Endothelial cell of umbilical vein (primary cell): ENCODE results near the gene NSUN6. TPM values are rescaled to one million over a fixed set of nuclear protein-coding genes. Genes with fewer than 3 reads are reported as not detected.

Experiments
- BruUV-seq: library from RNA; stranded (reverse); fragments of 400-500 nt; replicated peaks from 2 replicates; lab custom pipeline; 2021; lab: Mats Ljungman, UMichigan
- CTCF ChIA-PET: fragments of 300-600, 350-600 bp; sonication (Branson Sonifier 250); formaldehyde crosslinking; loops from one replicate; lab custom pipeline; 2021; ENCODE audit warnings: antibody characterized with exemption, inconsistent platforms; lab: Charles Lee
- POLR2A ChIA-PET: fragments of 300-600, 350-600 bp; sonication (Branson Sonifier 250); formaldehyde crosslinking; loops from one replicate; lab custom pipeline; 2021; ENCODE audit warnings: antibody characterized with exemption, inconsistent platforms; lab: Charles Lee
- DNase-seq: peaks from one replicate; pipeline ENCODE4 v3.0.0-alpha.2; 2011; ENCODE audit warnings: low read depth, low spot score
- FAIRE-seq: peaks from 2 replicates; lab custom pipeline; 2011; peaks lifted over from hg19 to GRCh38; lab: Jason Lieb, UNC
- H2AFZ ChIP-seq: 2 replicates; pipeline ENCODE4 v1.6.0; 2012; ENCODE audit warnings: low read depth, low read length, control low read depth, inconsistent platforms
- H3K27ac ChIP-seq: 2 replicates; pipeline ENCODE4 v1.5.1; 2011; ENCODE audit warnings: low read depth, mild to moderate bottlenecking, control low read depth, low read length, moderate library complexity; ENCODE audit not compliant: insufficient read depth
- H3K27me3 ChIP-seq, 2 experiments: 2 replicates each; pipeline versions ENCODE4 v1.6.0 to v1.6.1; 2011; ENCODE audit warnings: low read length in 2 of 2, mixed read lengths in 1 of 2; ENCODE audit not compliant: control insufficient read depth in 2 of 2, insufficient read depth in 2 of 2
- H3K36me3 ChIP-seq, 2 experiments: 2 replicates in 1 of 2; 3 replicates in 1 of 2; pipeline ENCODE4 v1.5.1; 2011; ENCODE audit warnings: low read length in 2 of 2, mild to moderate bottlenecking in 1 of 2, moderate library complexity in 1 of 2; ENCODE audit not compliant: control insufficient read depth in 2 of 2, insufficient read depth in 2 of 2; ENCODE audit errors: extremely low read depth in 1 of 2
- H3K4me1 ChIP-seq: 3 replicates; pipeline ENCODE4 v1.5.1; 2011; ENCODE audit warnings: mild to moderate bottlenecking, low read length; ENCODE audit not compliant: control insufficient read depth, insufficient read depth; ENCODE audit errors: extremely low read depth
- H3K4me2 ChIP-seq: 2 replicates; pipeline ENCODE4 v1.6.1; 2011; ENCODE audit warnings: low read length, control low read depth, mixed read lengths; ENCODE audit not compliant: insufficient read depth
- H3K4me3 ChIP-seq, 3 experiments: fragments of 200-600 bp in 1 of 3; sonication (generic), shearing (Covaris generic) in 1 of 3; replicated peaks in 1 of 3; 2 replicates each; pipeline ENCODE4 v1.5.1; 2011 to 2016; ENCODE audit warnings: control low read depth in 3 of 3, low read length in 3 of 3, mild to moderate bottlenecking in 2 of 3, inconsistent platforms in 1 of 3, low read depth in 1 of 3, moderate library complexity in 1 of 3; ENCODE audit not compliant: insufficient read depth in 1 of 3
- H3K79me2 ChIP-seq: 2 replicates; pipeline ENCODE4 v1.6.0; 2012; ENCODE audit warnings: low read length, inconsistent platforms; ENCODE audit not compliant: control insufficient read depth, insufficient read depth
- H3K9ac ChIP-seq: replicated peaks from 2 replicates; pipeline ENCODE3; 2011; ENCODE audit warnings: low read length, control low read depth; ENCODE audit not compliant: insufficient read depth; ENCODE audit errors: extremely low read depth
- H3K9me1 ChIP-seq: replicated peaks from 3 replicates; pipeline ENCODE4 v1.6.0; 2011; ENCODE audit warnings: mild to moderate bottlenecking, low read length; ENCODE audit not compliant: control insufficient read depth, insufficient read depth; ENCODE audit errors: extremely low read depth
- H3K9me3 ChIP-seq: replicated peaks from 2 replicates; pipeline ENCODE4 v1.5.1; 2012; ENCODE audit warnings: low read length, inconsistent platforms; ENCODE audit not compliant: control insufficient read depth, insufficient read depth
- H4K20me1 ChIP-seq: replicated peaks from 2 replicates; pipeline ENCODE3; 2011; ENCODE audit warnings: mild to moderate bottlenecking, low read length; ENCODE audit not compliant: control insufficient read depth, insufficient read depth; ENCODE audit errors: extremely low read depth
- EZH2 ChIP-seq: IDR thresholded peaks from 2 replicates; pipeline ENCODE4 v1.6.1; 2012; ENCODE audit warnings: borderline replicate concordance, low read depth, mild to moderate bottlenecking, moderate library complexity, low read length, inconsistent platforms; ENCODE audit not compliant: severe bottlenecking
- FOS ChIP-seq: IDR thresholded peaks from 2 replicates; pipeline ENCODE4 v1.6.1; 2011; ENCODE audit warnings: mild to moderate bottlenecking, low read length, moderate library complexity, borderline replicate concordance; ENCODE audit not compliant: insufficient read depth
- GATA2 ChIP-seq: IDR thresholded peaks from 2 replicates; pipeline ENCODE4 v1.7.0; 2011; ENCODE audit warnings: low read depth, mild to moderate bottlenecking, moderate library complexity, mixed read lengths, low read length; ENCODE audit not compliant: insufficient read length, insufficient read depth
- JUN ChIP-seq: IDR thresholded peaks from 2 replicates; pipeline ENCODE4 v1.6.1; 2011; ENCODE audit warnings: borderline replicate concordance, low read depth; ENCODE audit not compliant: insufficient read length, insufficient read depth
- MYC ChIP-seq: IDR thresholded peaks from one replicate; pipeline ENCODE4 v1.6.1; 2011; ENCODE audit warnings: mild to moderate bottlenecking, low read depth, low read length
- POLR2A ChIP-seq: IDR thresholded peaks from 2 replicates; pipeline ENCODE4 v1.6.1; 2012; ENCODE audit warnings: low read depth, mild to moderate bottlenecking, control low read depth, low read length
- POLR2AphosphoS5 ChIP-seq: IDR thresholded peaks from 2 replicates; pipeline ENCODE4 v1.6.1; 2012; ENCODE audit warnings: low read depth, mild to moderate bottlenecking, control low read depth, low read length, moderate library complexity; ENCODE audit not compliant: insufficient read depth
- dilution Hi-C: fragments of 300-500 bp; cut with MboI; formaldehyde crosslinking; loops from one replicate; pipeline ENCODE4 v1.15.0; 2019; ENCODE audit warnings: low sequenced_read_pairs; ENCODE audit not compliant: extremely low pct_ligation_motif_present
- intact Hi-C: fragments of 100-400 bp; cut with micrococcal nuclease; formaldehyde crosslinking; loops from one replicate; pipeline ENCODE4 v1.10.0; 2022
- polyA plus RNA-seq, 4 experiments: library from polyadenylated mRNA; depleted of rRNA in 3 of 4; stranded (reverse) in 3 of 4; unstranded in 1 of 4; fragments of >200 nt; gene quantifications; 2 replicates each; pipeline versions ENCODE4 v1.2.1 to v1.2.3, GENCODE V29; 2011 to 2012; ENCODE audit warnings: missing spikeins in 1 of 4
- total RNA-seq: library from RNA; stranded (reverse); gene quantifications from 2 replicates; pipeline ENCODE4 v1.2.3, GENCODE V29; 2021
- TF ChIP-seq, protein P1 (sequence below), 2 donors: IDR thresholded peaks; 1 replicate in 1 of 2; 2 replicates in 1 of 2; pipeline ENCODE4 v1.5.1; 2011; ENCODE audit warnings: low read length in 2 of 2, mild to moderate bottlenecking in 2 of 2, moderate library complexity in 2 of 2, control low read depth in 1 of 2, inconsistent platforms in 1 of 2, low read depth in 1 of 2; ENCODE audit not compliant: insufficient read depth in 1 of 2; ENCODE audit errors: extremely low read depth in 1 of 2
- TF ChIP-seq, protein P2 (sequence below): IDR thresholded peaks from 2 replicates; pipeline ENCODE4 v1.6.1; 2011; ENCODE audit not compliant: insufficient read depth, insufficient read length

Gene NSUN6
- total and polyA plus RNA-seq, 2 donors (not counting 3 experiments of a cell fraction or from before 2014, with no cell fraction given) = 3.3 to 5.2 TPM

DNA sequence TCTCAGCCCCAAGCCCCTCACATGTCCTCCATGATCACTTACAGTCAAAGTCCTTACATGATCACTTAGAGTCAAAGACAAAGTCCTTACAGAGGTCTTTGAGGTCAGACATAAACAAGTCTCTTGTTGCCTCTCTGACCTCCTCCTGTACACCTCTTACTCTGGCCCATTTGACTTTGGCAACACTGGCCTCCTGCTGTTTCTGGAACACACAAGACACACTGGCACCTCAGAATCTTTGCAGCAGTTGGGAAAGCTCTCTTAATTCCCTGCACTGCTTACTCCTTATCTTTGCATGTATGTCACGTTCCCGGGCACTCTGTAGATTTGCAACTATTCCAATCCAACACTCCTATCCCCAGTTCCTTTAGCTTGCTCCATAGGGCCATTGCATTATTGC lies 102.3 kb downstream of the NSUN6 start:
- Histone ChIP-seq H3K4me1 (no peaks in the 10 kb centered on the region), H4K20me1 (no peaks in the 10 kb centered on the region), H3K36me3 (no peaks in the 10 kb centered on the region), H3K9ac (no peak overlapping the region), H2AFZ (no peak overlapping the region), H3K27ac (no peak overlapping the region), H3K9me3 (no peaks in the 10 kb centered on the region), H3K27me3 (no peaks in the 10 kb centered on the region), H3K4me2 (no peak overlapping the region), H3K79me2 (no peaks in the 10 kb centered on the region), H3K9me1 (no peaks in the 10 kb centered on the region), H3K4me3 (no peak overlapping the region)
- TF ChIP-seq POLR2AphosphoS5 = no peak
- no peak for TF ChIP-seq GATA2
- no peak for TF ChIP-seq POLR2A
- TF ChIP-seq, protein P1, sequence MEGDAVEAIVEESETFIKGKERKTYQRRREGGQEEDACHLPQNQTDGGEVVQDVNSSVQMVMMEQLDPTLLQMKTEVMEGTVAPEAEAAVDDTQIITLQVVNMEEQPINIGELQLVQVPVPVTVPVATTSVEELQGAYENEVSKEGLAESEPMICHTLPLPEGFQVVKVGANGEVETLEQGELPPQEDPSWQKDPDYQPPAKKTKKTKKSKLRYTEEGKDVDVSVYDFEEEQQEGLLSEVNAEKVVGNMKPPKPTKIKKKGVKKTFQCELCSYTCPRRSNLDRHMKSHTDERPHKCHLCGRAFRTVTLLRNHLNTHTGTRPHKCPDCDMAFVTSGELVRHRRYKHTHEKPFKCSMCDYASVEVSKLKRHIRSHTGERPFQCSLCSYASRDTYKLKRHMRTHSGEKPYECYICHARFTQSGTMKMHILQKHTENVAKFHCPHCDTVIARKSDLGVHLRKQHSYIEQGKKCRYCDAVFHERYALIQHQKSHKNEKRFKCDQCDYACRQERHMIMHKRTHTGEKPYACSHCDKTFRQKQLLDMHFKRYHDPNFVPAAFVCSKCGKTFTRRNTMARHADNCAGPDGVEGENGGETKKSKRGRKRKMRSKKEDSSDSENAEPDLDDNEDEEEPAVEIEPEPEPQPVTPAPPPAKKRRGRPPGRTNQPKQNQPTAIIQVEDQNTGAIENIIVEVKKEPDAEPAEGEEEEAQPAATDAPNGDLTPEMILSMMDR (IDR thresholded peaks at IDR 0.05; ENCODE audit: extremely low read depth in 1 of 2, insufficient read depth in 1 of 2, low read depth in 1 of 2, low read length in 2 of 2) = no peak
- TF ChIP-seq JUN = no peak
- TF ChIP-seq EZH2 = no peak
- TF ChIP-seq FOS = no peak
- TF ChIP-seq, protein P2, sequence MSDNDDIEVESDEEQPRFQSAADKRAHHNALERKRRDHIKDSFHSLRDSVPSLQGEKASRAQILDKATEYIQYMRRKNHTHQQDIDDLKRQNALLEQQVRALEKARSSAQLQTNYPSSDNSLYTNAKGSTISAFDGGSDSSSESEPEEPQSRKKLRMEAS = no peak
- no peak for TF ChIP-seq MYC
- FAIRE-seq (no peak), DNase-seq (no peak)
- BruUV-seq = no TSS peak
- POLR2A ChIA-PET = no interaction called here
- CTCF ChIA-PET = no interaction called here
- dilution Hi-C loops = no loop called here
- intact Hi-C loops = no loop called here
